ENCODE results near the gene FNBP1L. TPM values are rescaled to one million over a fixed set of nuclear protein-coding genes. Genes with fewer than 3 reads are reported as not detected.
"Not testable (repeated sequence)": the region's sequence is repeated elsewhere in the genome, so short reads cannot be mapped to it uniquely, and the experiment has no call there.

FNBP1L gene
- total and polyA plus RNA-seq, 7 donors = 5.3 to 21.4 (median 16.3) TPM

DNA sequence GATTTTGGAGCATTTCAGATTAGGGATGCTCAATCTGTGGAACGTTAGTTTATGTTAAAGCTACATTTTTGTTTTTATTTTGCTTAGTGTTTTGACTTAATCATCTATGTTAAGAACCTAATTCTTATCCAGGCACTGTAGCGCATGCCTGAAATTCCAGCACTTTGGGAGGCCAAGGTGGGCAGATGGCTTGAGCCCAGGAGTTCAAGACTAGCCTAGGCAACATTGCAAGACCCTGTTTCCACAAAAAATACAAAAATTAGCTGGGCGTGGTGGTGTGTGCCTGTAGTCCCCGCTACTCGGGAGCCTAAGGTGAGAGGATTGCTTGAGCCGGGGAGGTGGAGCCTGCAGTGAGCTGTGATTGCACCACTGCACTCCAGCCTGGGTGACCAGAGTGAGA is 23.4 kb downstream of the FNBP1L start:
- TF ChIP-seq, protein P1, sequence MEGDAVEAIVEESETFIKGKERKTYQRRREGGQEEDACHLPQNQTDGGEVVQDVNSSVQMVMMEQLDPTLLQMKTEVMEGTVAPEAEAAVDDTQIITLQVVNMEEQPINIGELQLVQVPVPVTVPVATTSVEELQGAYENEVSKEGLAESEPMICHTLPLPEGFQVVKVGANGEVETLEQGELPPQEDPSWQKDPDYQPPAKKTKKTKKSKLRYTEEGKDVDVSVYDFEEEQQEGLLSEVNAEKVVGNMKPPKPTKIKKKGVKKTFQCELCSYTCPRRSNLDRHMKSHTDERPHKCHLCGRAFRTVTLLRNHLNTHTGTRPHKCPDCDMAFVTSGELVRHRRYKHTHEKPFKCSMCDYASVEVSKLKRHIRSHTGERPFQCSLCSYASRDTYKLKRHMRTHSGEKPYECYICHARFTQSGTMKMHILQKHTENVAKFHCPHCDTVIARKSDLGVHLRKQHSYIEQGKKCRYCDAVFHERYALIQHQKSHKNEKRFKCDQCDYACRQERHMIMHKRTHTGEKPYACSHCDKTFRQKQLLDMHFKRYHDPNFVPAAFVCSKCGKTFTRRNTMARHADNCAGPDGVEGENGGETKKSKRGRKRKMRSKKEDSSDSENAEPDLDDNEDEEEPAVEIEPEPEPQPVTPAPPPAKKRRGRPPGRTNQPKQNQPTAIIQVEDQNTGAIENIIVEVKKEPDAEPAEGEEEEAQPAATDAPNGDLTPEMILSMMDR (IDR thresholded peaks at IDR 0.05) = no peak
- H3K27ac ChIP-seq = no peak overlapping the region
- H3K36me3 ChIP-seq (ENCODE audit: insufficient read depth in 1 of 2, low read depth in 1 of 2) = no peaks in the 10 kb centered on the region
- no peak overlapping the region for H3K4me3 ChIP-seq
- H3K27me3 ChIP-seq (ENCODE audit: insufficient read depth in 3 of 3, low read length in 2 of 3) = no peaks in the 10 kb centered on the region
- intact Hi-C loops (cut with DNase I) = no loop called here
- H3K4me1 ChIP-seq = peaks cover 5% of the 10 kb centered on the region
- H3K9me3 ChIP-seq = no peaks in the 10 kb centered on the region
- 91 to 94% (median 92%) methylated on average over 6 of the region's 6 CpGs for WGBS, 3 donors
- ATAC-seq = no peak
- DNase-seq = no peak

DNA sequence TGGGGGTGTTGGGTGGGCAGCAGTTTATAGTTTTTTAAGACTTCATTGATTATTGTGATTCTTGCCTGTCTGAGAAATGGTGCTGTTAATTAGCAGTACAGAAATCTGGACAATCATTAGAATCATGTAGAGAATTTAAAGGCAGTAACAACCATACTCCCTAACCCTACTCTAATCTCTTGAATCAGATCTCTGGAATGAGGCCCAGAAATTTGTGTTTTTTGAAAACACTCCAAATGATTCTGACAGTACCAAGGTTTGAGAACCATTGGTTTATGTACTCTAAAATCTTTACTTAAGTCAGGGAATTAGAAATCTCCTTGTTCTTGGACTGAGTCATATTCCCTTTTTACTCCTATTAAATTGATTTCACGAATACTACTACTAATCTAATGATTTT is 24.0 kb downstream of the FNBP1L start:
- 58 to 79% (median 67%) methylated on average over 1 of the region's 1 CpG for WGBS, 3 donors

DNA sequence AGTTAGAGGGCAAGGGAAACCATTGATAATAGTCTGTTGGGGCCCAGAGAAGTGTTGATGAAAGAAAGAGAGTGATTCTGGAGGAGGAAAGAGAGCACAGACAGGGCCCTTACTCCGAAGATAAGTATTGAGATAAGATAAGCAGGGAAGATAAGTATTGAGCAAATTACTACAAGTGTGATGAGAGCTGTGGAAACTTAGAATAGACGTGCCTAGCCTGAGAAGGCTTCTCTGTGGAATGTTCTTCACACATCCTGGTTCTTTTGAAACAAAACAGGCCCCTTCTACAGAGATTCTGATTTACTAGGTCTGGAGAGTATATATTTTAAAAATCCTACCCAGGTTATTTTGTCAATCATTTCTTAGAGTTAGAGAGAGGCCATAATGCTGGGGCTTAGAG is 26.4 kb downstream of the FNBP1L start:
- TF ChIP-seq, protein P1 (IDR thresholded peaks at IDR 0.05) = no peak
- 74 to 89% (median 86%) methylated on average over 2 of the region's 2 CpGs for WGBS, 3 donors
- intact Hi-C loops (cut with DNase I) = no loop called here
- no peak overlapping the region for H3K4me3 ChIP-seq
- H3K27ac ChIP-seq = no peak overlapping the region
- H3K9me3 ChIP-seq = peaks cover 9% of the 10 kb centered on the region
- H3K4me1 ChIP-seq = peaks cover 5% of the 10 kb centered on the region
- ATAC-seq = no peak
- H3K27me3 ChIP-seq (ENCODE audit: insufficient read depth in 3 of 3, low read length in 2 of 3) = no peaks in the 10 kb centered on the region
- DNase-seq = no peak
- H3K36me3 ChIP-seq (ENCODE audit: insufficient read depth in 1 of 2, low read depth in 1 of 2) = no peaks in the 10 kb centered on the region

More for the DNA sequence above, 24.0 kb downstream of the FNBP1L start:
- Histone ChIP-seq H3K27ac (no peak overlapping the region), H3K9me3 (no peaks in the 10 kb centered on the region), H3K36me3 (ENCODE audit: insufficient read depth in 1 of 2, low read depth in 1 of 2) (no peaks in the 10 kb centered on the region), H3K27me3 (ENCODE audit: insufficient read depth in 3 of 3, low read length in 2 of 3) (no peaks in the 10 kb centered on the region), H3K4me3 (no peak overlapping the region), H3K4me1 (peaks cover 5% of the 10 kb centered on the region)
- TF ChIP-seq, protein P1 (IDR thresholded peaks at IDR 0.05) = no peak
- intact Hi-C loops (cut with DNase I) = no loop called here
- DNase-seq (no peak), ATAC-seq (no peak)

DNA sequence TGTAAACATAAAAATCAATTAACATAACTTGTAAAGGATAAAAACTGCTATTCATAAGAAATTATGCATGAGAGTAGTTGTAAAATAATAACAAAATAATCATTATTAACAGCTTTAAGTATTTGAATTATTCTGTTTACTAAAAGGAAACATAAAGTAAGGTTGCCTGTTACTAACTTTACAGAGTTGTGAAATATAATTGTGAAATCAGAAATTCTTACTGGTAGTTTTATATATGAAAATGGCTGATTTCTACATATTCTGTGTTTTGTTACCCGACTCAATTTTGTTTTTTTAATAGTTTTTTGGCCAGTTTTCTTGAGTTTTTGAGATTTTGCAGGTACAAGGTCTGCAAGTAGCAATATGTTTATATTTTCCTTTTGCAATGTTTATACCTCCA is 27.8 kb downstream of the FNBP1L start:
- peaks cover 14% of the 10 kb centered on the region for H3K9me3 ChIP-seq
- no peak overlapping the region for H3K27ac ChIP-seq
- intact Hi-C loops (cut with DNase I) = no loop called here
- no peak overlapping the region for H3K4me3 ChIP-seq
- no peaks in the 10 kb centered on the region for H3K36me3 ChIP-seq (ENCODE audit: insufficient read depth in 1 of 2, low read depth in 1 of 2)
- peaks cover 5% of the 10 kb centered on the region for H3K4me1 ChIP-seq
- WGBS, 3 donors = 89 to 100% (median 93%) methylated on average over 1 of the region's 1 CpG
- no peaks in the 10 kb centered on the region for H3K27me3 ChIP-seq (ENCODE audit: insufficient read depth in 3 of 3, low read length in 2 of 3)
- ATAC-seq (no peak), DNase-seq (no peak)
- TF ChIP-seq, protein P1 (IDR thresholded peaks at IDR 0.05) = no peak

DNA sequence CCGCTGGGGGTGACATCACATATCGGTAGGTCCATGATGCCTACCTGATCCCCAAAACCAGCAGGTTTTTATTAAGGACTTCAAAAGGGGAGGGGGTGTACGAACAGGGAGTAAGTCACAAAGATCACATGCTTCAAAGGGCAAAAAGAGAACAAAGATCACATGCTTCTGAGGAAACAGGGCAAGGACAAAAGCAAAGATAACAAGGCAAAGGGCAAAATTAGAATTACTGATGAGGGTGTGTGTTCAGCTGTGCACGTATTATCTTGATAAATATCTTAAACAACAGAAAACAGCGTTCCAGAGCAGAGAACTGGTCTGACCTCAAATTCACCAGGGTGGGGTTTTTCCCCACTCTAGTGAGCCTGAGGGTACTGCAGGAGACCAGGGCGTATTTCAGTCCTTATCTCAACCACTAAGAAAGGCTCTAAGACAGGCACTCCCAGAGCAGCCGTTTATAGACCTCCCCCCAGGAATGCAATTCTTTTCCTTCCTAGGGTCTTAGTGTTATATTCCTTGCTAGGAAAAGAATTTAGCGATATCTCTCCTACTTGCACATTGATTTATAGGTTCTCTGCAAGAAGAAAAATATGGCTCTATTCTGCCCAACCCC is 31.3 kb downstream of the FNBP1L start:
- H3K4me1 ChIP-seq; ATAC-seq; H3K36me3 ChIP-seq (ENCODE audit: insufficient read depth in 1 of 2, low read depth in 1 of 2); DNase-seq; H3K4me3 ChIP-seq; H3K27ac ChIP-seq; intact Hi-C loops (cut with DNase I); H3K27me3 ChIP-seq (ENCODE audit: insufficient read depth in 3 of 3, low read length in 2 of 3): not testable (repeated sequence)
- peaks cover 14% of the 10 kb centered on the region for H3K9me3 ChIP-seq
- 92 to 95% (median 94%) methylated on average over 8 of the region's 8 CpGs for whole genome bisulfite sequencing, 3 donors

DNA sequence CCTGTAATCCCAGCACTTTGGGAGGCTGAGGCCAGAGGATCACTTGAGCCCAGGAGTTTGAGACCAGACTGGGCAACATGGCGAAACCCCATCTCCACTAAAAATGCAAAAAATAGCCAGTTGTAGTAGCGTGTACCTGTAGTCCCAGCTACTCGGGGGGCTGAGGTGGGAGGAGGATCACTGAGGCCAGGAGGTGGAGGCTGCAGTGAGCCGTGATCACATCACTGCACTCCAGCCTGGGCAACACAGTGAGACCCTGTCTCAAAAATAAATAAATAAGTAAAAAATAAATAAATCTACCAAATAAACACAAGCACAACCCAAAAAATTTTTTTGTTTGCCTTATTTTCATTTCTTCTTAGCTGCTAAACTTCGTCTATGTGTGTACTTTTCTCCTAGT is 34.0 kb downstream of the FNBP1L start:
- H3K9me3 ChIP-seq = peaks cover 14% of the 10 kb centered on the region
- H3K4me1 ChIP-seq; intact Hi-C loops (cut with DNase I); H3K27me3 ChIP-seq (ENCODE audit: insufficient read depth in 3 of 3, low read length in 2 of 3); H3K27ac ChIP-seq; H3K4me3 ChIP-seq; ATAC-seq; H3K36me3 ChIP-seq (ENCODE audit: insufficient read depth in 1 of 2, low read depth in 1 of 2); DNase-seq: not testable (repeated sequence)
- 97% methylated on average over 5 of the region's 5 CpGs for WGBS, 3 donors

All from psoas muscle (tissue), 8 donors.